Skin epidermis (tissue), 12 donors: Measurements from ENCODE around the gene TEDDM1.

Experiments used
- H3K27ac ChIP-seq, 21 experiments: fragments of 200-600 bp; sonication (generic) in 11 of 21; one replicate each; pipeline ENCODE4 v1.5.0; 2020; ENCODE audit warnings: mild to moderate bottlenecking in 3 of 21, inconsistent platforms in 2 of 21, moderate library complexity in 2 of 21
- H3K4me3 ChIP-seq, 7 experiments: fragments of 200-600 bp; sonication (generic) in 2 of 7; one replicate each; pipeline ENCODE4 v1.5.0; 2020; ENCODE audit warnings: inconsistent platforms in 2 of 7, mild to moderate bottlenecking in 2 of 7, moderate library complexity in 1 of 7

Gene TEDDM1

DNA sequence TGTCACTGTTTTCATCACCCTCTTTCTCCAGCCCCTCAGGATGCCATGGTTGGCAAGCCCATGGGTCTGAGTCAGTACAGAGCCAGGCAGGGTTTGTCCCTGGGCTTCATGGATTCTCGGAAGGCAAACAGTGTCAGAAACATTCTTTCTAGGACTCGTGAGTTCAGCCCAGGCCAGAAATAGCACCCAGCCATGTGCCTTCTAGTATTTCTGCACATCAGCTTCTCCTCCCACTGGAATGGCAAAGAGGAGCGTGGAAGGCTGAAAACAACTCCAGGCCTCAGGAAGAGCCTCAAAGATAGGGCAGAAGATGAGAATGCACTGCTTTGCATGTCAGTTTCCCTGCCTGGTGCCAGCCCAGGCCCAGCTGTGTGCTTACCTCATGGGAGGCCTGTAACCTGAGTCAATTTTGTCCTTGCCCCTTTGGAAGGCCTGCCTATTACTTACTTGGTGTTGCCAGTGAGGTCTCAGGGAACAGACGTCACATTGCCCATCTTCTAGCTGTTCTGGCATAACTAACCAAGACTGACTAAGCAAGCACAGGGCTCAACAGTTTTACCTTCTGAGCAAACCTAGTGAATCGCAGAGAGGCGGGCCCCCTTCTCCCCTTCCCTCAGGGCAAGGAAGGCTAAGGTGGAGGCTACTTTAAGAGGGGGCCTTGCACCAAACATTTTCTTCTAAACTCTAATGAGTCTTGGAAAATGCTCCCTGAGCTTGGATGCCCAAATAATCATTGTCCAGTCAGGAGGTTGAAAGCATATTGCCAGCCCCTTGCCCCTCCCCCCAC lies 51.3 kb downstream of the TEDDM1 start:
- peak overlapping the region in 3 of 21 experiments; percentile 21 for H3K27ac ChIP-seq
- H3K4me3 ChIP-seq = no peak overlapping the region
